ENCODE results near the gene BUB1. TPM values are rescaled to one million over a fixed set of nuclear protein-coding genes. Genes with fewer than 3 reads are reported as not detected.

BUB1 gene
- total and polyA plus RNA-seq, 10 donors: 1.1 to 29.7 (median 7.1) TPM

DNA sequence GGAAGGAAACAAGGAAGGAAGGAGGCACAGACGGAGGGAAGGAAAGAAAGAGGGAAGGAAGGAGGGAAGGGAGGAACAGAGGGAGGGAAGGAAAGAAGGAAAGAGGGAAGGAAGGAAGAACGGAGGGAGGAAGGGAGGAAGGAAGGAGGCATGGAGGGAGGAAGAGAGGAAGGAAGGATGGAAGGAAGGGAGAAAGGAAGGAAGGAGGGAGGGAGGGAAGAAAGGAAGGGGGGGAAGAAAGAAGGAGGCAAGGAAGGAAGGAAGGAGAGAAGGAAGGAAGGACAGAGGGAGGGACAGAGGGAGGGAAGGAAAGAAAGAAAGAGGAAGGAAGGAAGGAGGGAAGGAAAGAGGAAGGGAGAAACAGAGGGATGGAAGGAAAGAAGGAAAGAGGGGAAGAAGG, 47.0 kb upstream of the BUB1 start:
- H3K4me3 ChIP-seq: no peak overlapping the region
- H3K27ac ChIP-seq: no peak overlapping the region
- no peaks in the 10 kb centered on the region for H3K36me3 ChIP-seq
- no peaks in the 10 kb centered on the region for H3K9me3 ChIP-seq
- DNase-seq: no peak
- no peaks in the 10 kb centered on the region for H3K4me1 ChIP-seq
- WGBS, 5 donors: 38 to 65% (median 46%) methylated on average over 2 of the region's 2 CpGs
- no peaks in the 10 kb centered on the region for H3K27me3 ChIP-seq (replicated peaks in 1 of 7)
- intact Hi-C loops (cut with DNase I; ENCODE audit: low total_unique reads): no loop called here
- TF ChIP-seq, protein P1, sequence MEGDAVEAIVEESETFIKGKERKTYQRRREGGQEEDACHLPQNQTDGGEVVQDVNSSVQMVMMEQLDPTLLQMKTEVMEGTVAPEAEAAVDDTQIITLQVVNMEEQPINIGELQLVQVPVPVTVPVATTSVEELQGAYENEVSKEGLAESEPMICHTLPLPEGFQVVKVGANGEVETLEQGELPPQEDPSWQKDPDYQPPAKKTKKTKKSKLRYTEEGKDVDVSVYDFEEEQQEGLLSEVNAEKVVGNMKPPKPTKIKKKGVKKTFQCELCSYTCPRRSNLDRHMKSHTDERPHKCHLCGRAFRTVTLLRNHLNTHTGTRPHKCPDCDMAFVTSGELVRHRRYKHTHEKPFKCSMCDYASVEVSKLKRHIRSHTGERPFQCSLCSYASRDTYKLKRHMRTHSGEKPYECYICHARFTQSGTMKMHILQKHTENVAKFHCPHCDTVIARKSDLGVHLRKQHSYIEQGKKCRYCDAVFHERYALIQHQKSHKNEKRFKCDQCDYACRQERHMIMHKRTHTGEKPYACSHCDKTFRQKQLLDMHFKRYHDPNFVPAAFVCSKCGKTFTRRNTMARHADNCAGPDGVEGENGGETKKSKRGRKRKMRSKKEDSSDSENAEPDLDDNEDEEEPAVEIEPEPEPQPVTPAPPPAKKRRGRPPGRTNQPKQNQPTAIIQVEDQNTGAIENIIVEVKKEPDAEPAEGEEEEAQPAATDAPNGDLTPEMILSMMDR (IDR thresholded peaks at IDR 0.05 in 8 of 11, conservative IDR thresholded peaks at IDR 0.05 in 3 of 11): no peak
- TF ChIP-seq POLR2A (IDR thresholded peaks at IDR 0.05) (no peak), POLR2AphosphoS5 (IDR thresholded peaks at IDR 0.05) (no peak)

DNA sequence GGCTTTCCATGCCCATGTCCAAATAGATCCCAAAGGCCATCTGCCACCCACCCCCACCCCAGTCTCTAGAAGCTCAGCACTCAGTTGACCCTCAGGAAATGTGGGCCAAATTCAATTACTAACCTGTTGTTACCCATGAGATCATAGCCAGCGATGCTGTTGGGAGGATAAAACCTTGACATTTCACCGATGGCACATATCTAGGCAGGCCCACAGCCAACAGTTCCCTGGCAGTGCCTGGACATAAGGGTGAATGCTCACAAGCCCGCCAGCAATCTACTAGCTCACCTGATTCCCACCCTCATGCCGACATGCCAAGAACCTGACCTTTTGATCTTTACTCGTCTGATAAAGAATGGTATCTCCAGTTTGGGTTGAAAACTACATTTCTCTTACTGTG, 42.7 kb upstream of the BUB1 start:
- Histone ChIP-seq H3K4me1 (peaks cover 0 to 11% (median 0%) of the 10 kb centered on the region in 6 donors), H3K27me3 (replicated peaks in 1 of 7) (peaks cover 0 to 7% (median 0%) of the 10 kb centered on the region in 7 donors), H3K4me3 (no peak overlapping the region), H3K36me3 (no peaks in the 10 kb centered on the region), H3K27ac (no peak overlapping the region), H3K9me3 (no peaks in the 10 kb centered on the region)
- 90 to 93% (median 91%) methylated on average over 5 of the region's 5 CpGs for WGBS, 5 donors
- intact Hi-C loops (cut with DNase I; ENCODE audit: low total_unique reads): no loop called here
- no peak for TF ChIP-seq POLR2AphosphoS5 (IDR thresholded peaks at IDR 0.05)
- no peak for TF ChIP-seq POLR2A (IDR thresholded peaks at IDR 0.05)
- TF ChIP-seq, protein P1 (IDR thresholded peaks at IDR 0.05 in 8 of 11, conservative IDR thresholded peaks at IDR 0.05 in 3 of 11): no peak
- DNase-seq: no peak

DNA sequence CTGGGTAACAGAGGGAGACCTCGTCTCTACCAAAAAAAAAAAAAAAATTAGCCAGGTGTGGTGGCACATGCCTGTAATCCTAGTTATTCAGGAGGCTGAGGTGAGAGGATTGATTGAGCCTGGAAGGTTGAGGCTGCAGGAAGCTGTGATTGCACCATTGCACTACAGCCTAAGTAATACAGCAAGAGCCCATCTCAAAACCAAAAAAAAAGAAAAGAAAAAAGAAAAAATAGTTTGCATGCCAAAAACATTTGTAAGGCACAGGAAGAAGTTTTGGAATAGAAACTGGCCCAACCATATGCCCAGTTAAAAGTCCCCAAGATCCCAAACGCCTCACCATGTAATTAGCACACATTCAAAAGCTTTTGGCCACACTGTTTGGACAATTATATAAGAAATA, 41.1 kb upstream of the BUB1 start:
- peaks cover 0 to 7% (median 0%) of the 10 kb centered on the region in 7 donors for H3K27me3 ChIP-seq (replicated peaks in 1 of 7)
- no peaks in the 10 kb centered on the region for H3K9me3 ChIP-seq
- no peak overlapping the region for H3K4me3 ChIP-seq
- H3K27ac ChIP-seq: no peak overlapping the region
- TF ChIP-seq, protein P1 (IDR thresholded peaks at IDR 0.05 in 8 of 11, conservative IDR thresholded peaks at IDR 0.05 in 3 of 11): no peak
- TF ChIP-seq POLR2A (IDR thresholded peaks at IDR 0.05): no peak
- no peak for TF ChIP-seq POLR2AphosphoS5 (IDR thresholded peaks at IDR 0.05)
- DNase-seq: no peak
- intact Hi-C loops (cut with DNase I; ENCODE audit: low total_unique reads): no loop called here
- no peaks in the 10 kb centered on the region for H3K36me3 ChIP-seq
- 65 to 90% (median 75%) methylated on average over 2 of the region's 2 CpGs for WGBS, 5 donors
- H3K4me1 ChIP-seq: peaks cover 0 to 11% (median 0%) of the 10 kb centered on the region in 6 donors

DNA sequence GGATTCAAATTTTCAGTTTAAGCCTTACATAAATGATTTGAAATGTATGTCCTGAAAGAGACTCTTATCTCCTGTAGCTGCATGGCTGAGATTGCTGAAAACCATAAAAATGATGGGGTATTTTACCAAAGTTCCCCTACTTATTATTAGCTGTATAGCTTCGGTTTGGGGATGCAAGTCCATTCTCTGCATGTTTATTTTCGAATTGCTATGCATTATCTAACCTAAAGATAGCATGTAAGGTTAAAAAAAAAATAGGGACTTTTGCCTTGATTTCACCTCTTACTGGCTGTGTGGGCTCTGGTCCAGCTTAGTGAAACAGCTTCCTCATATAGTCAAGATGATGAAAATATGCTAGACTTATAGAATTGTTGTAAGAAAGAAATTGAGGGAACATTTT, 40.5 kb upstream of the BUB1 start:
- Histone ChIP-seq H3K36me3 (no peaks in the 10 kb centered on the region), H3K4me3 (no peak overlapping the region), H3K27me3 (replicated peaks in 1 of 7) (peaks cover 0 to 7% (median 0%) of the 10 kb centered on the region in 7 donors), H3K4me1 (peaks cover 0 to 11% (median 0%) of the 10 kb centered on the region in 6 donors), H3K9me3 (no peaks in the 10 kb centered on the region), H3K27ac (no peak overlapping the region)
- intact Hi-C loops (cut with DNase I; ENCODE audit: low total_unique reads): no loop called here
- DNase-seq: no peak
- WGBS, 5 donors: 70 to 85% (median 82%) methylated on average over 2 of the region's 2 CpGs
- TF ChIP-seq POLR2AphosphoS5 (IDR thresholded peaks at IDR 0.05) (no peak), POLR2A (IDR thresholded peaks at IDR 0.05) (no peak)
- TF ChIP-seq, protein P1 (IDR thresholded peaks at IDR 0.05 in 8 of 11, conservative IDR thresholded peaks at IDR 0.05 in 3 of 11): no peak
